HG03135 (cell line): Measurements from ENCODE around the gene ATP13A2.

Experiments
- ATAC-seq: cut with Tn5 transposase; IDR thresholded peaks from one replicate; pipeline ENCODE4 v1.9.1; 2021; ENCODE audit warnings: mild to moderate bottlenecking, moderate library complexity; ENCODE audit not compliant: unreplicated experiment

The ATP13A2 gene

GRCh38 chr1:17033481-17033880 is 21.8 kb upstream of the ATP13A2 start:
- no peak for ATAC-seq

GRCh38 chr1:17032741-17033140 is 21.0 kb upstream of the ATP13A2 start:
- ATAC-seq, result no peak

GRCh38 chr1:17031436-17031835 is 19.7 kb upstream of the ATP13A2 start:
- ATAC-seq, result no peak

GRCh38 chr1:17030206-17030605 is 18.5 kb upstream of the ATP13A2 start:
- ATAC-seq, result no peak

GRCh38 chr1:17028662-17029188 is 17.0 kb upstream of the ATP13A2 start:
- ATAC-seq, result no peak

- ATAC-seq, result no peak
Measured at GRCh38 chr1:17027900-17028299, 16.2 kb upstream of the ATP13A2 start.

- ATAC-seq, result no peak
Measured at GRCh38 chr1:17027403-17027802, 15.7 kb upstream of the ATP13A2 start.

GRCh38 chr1:17024721-17025120 is 13.0 kb upstream of the ATP13A2 start:
- no peak for ATAC-seq

- no peak for ATAC-seq
Measured at GRCh38 chr1:17023573-17023972, 11.8 kb upstream of the ATP13A2 start.

- ATAC-seq, result no peak
Measured at GRCh38 chr1:17023102-17023501, 11.4 kb upstream of the ATP13A2 start.

- no peak for ATAC-seq
Measured at GRCh38 chr1:17021896-17022295, 10.2 kb upstream of the ATP13A2 start.

- ATAC-seq, result no peak
Measured at GRCh38 chr1:17020502-17020901, 8.8 kb upstream of the ATP13A2 start.

- ATAC-seq, result no peak
Measured at GRCh38 chr1:17018849-17019248, 7.1 kb upstream of the ATP13A2 start.

GRCh38 chr1:17017435-17017834 is 5.7 kb upstream of the ATP13A2 start:
- no peak for ATAC-seq

GRCh38 chr1:17016317-17016661 is 4.6 kb upstream of the ATP13A2 start:
- no peak for ATAC-seq

- ATAC-seq, result no peak
Measured at GRCh38 chr1:17014671-17015567, 3.2 kb upstream of the ATP13A2 start.

GRCh38 chr1:17013491-17014320 is 2.0 kb upstream of the ATP13A2 start:
- no peak for ATAC-seq

- no peak for ATAC-seq
Measured at GRCh38 chr1:17012775-17013490, 1.2 kb upstream of the ATP13A2 start.

GRCh38 chr1:17011092-17011438 is 663 bp downstream of the ATP13A2 start:
- no peak for ATAC-seq

GRCh38 chr1:17009706-17010105 is 2.0 kb downstream of the ATP13A2 start:
- ATAC-seq, result no peak

GRCh38 chr1:17008208-17008855 is 3.4 kb downstream of the ATP13A2 start:
- no peak for ATAC-seq
